A673 (cell line): ENCODE data around the gene NSMCE3.

Source experiments
- EZH2 ChIP-seq: fragments of 200-600 bp; sonication (generic); IDR thresholded peaks from 2 replicates; pipeline ENCODE4 v1.6.1; 2017; ENCODE audit warnings: borderline replicate concordance, low read depth, mild to moderate bottlenecking, mixed read lengths, antibody characterized with exemption, low read length; ENCODE audit not compliant: poor library complexity, severe bottlenecking
- TF ChIP-seq, protein P1 (sequence below): fragments of 300-800, 200-600 bp; sonication (generic); conservative IDR thresholded peaks from 2 replicates; pipeline ENCODE4 v1.5.1; 2017; ENCODE audit warnings: low read depth, mild to moderate bottlenecking, antibody characterized with exemption, low read length, moderate library complexity, mixed read lengths

DNA sequence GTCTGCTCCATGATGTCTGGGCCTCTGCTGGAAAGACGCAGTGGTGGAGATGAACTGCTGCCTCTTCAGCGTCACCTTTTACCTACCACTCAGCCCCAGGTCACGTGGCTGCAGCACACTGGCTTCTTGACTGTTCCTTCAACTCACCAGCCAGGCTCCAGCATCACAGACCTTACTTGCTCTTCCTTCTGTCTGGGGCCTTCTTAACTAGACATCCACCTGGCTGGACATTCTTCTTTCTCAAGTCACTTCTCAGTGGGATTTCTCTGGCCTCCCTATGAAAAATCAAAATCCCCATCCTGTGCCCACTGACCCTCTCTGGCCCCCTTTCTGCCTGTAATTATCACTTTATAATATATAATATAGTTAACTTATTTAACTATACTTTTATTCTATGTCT, 29.7 kb upstream of the NSMCE3 start:
- TF ChIP-seq, protein P1, sequence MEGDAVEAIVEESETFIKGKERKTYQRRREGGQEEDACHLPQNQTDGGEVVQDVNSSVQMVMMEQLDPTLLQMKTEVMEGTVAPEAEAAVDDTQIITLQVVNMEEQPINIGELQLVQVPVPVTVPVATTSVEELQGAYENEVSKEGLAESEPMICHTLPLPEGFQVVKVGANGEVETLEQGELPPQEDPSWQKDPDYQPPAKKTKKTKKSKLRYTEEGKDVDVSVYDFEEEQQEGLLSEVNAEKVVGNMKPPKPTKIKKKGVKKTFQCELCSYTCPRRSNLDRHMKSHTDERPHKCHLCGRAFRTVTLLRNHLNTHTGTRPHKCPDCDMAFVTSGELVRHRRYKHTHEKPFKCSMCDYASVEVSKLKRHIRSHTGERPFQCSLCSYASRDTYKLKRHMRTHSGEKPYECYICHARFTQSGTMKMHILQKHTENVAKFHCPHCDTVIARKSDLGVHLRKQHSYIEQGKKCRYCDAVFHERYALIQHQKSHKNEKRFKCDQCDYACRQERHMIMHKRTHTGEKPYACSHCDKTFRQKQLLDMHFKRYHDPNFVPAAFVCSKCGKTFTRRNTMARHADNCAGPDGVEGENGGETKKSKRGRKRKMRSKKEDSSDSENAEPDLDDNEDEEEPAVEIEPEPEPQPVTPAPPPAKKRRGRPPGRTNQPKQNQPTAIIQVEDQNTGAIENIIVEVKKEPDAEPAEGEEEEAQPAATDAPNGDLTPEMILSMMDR: no peak
- TF ChIP-seq EZH2: no peak
